SK-N-SH treated with all-trans-retinoic acid at 6 μM for 48 hours (cell line): ENCODE measurements around the gene KIAA1143.

ENCODE experiments used
- ATAC-seq: fragments of 200-7000 bp; cut with Tn5 transposase; 3 replicates; pipeline ENCODE4 v1.9.1; 2020; ENCODE audit warnings: mild to moderate bottlenecking, moderate library complexity
- ARNTL ChIP-seq: fragments of 450-650 bp; formaldehyde crosslinking; IDR thresholded peaks from 2 replicates; pipeline ENCODE4 v1.5.0; 2020; ENCODE audit warnings: low read depth, mild to moderate bottlenecking, moderate library complexity, borderline replicate concordance
- BACH2 ChIP-seq: fragments of 250-450 bp; sonication (Bioruptor Pico); IDR thresholded peaks from 2 replicates; pipeline ENCODE4 v1.9.0; 2021; ENCODE audit warnings: mild to moderate bottlenecking, borderline replicate concordance
- CSDC2 ChIP-seq: fragments of 250-450 bp; sonication (Bioruptor Pico); IDR thresholded peaks from 2 replicates; pipeline ENCODE4 v1.5.0; 2020; ENCODE audit warnings: mild to moderate bottlenecking, moderate library complexity
- ESRRG ChIP-seq: fragments of 250-450 bp; sonication (Bioruptor Pico); IDR thresholded peaks from 2 replicates; pipeline ENCODE4 v1.6.1; 2021; ENCODE audit warnings: mild to moderate bottlenecking
- ISL1 ChIP-seq: fragments of 250-450 bp; sonication (Bioruptor Pico); IDR thresholded peaks from 2 replicates; pipeline ENCODE4 v2.1.2; 2022; ENCODE audit warnings: mild to moderate bottlenecking, moderate library complexity
- OSR1 ChIP-seq: fragments of 250-450 bp; sonication (Bioruptor Pico); IDR thresholded peaks from 2 replicates; pipeline ENCODE4 v1.8.0; 2022; ENCODE audit warnings: moderate library complexity, mild to moderate bottlenecking, inconsistent platforms
- RARB ChIP-seq: fragments of 250-450 bp; sonication (Bioruptor Pico); IDR thresholded peaks from 2 replicates; pipeline ENCODE4 v1.8.0; 2021; ENCODE audit warnings: mild to moderate bottlenecking, moderate library complexity
- SNAI2 ChIP-seq: fragments of 250-450 bp; sonication (Bioruptor Pico); IDR thresholded peaks from 2 replicates; pipeline ENCODE4 v1.5.0; 2020; ENCODE audit warnings: mild to moderate bottlenecking, moderate library complexity
- TOX ChIP-seq: fragments of 250-450 bp; sonication (Bioruptor Pico); IDR thresholded peaks from 2 replicates; pipeline ENCODE4 v1.8.0; 2021; ENCODE audit warnings: mild to moderate bottlenecking, moderate library complexity, borderline replicate concordance
- ZC3H10 ChIP-seq: fragments of 250-450 bp; sonication (Bioruptor Pico); IDR thresholded peaks from 2 replicates; pipeline ENCODE4 v1.5.1; 2021; ENCODE audit warnings: mild to moderate bottlenecking, moderate library complexity
- ZFP3 ChIP-seq: fragments of 250-450 bp; sonication (Bioruptor Pico); IDR thresholded peaks from 2 replicates; pipeline ENCODE4 v1.5.0; 2020; ENCODE audit warnings: mild to moderate bottlenecking, moderate library complexity
- ZFP30 ChIP-seq: fragments of 450-650 bp; formaldehyde crosslinking; IDR thresholded peaks from 2 replicates; pipeline ENCODE4 v1.5.0; 2022; ENCODE audit warnings: mild to moderate bottlenecking, moderate library complexity
- ZNF565 ChIP-seq: fragments of 450-650 bp; formaldehyde crosslinking; conservative IDR thresholded peaks from 2 replicates; pipeline ENCODE4 v1.5.0; 2020; ENCODE audit warnings: low read depth, mild to moderate bottlenecking, moderate library complexity
- ZNF70 ChIP-seq: fragments of 450-650 bp; formaldehyde crosslinking; IDR thresholded peaks from 2 replicates; pipeline ENCODE4 v1.5.0; 2020; ENCODE audit warnings: mild to moderate bottlenecking, moderate library complexity
- ZNF8 ChIP-seq: fragments of 450-650 bp; formaldehyde crosslinking; IDR thresholded peaks from 2 replicates; pipeline ENCODE4 v1.5.0; 2020; ENCODE audit warnings: mild to moderate bottlenecking, moderate library complexity
- TF ChIP-seq, protein P1 (sequence below): fragments of 250-450 bp; sonication (Bioruptor Pico); IDR thresholded peaks from 2 replicates; pipeline ENCODE4 v1.8.0; 2020; ENCODE audit warnings: mild to moderate bottlenecking, moderate library complexity, borderline replicate concordance
- TF ChIP-seq, protein P2 (sequence below): fragments of 250-450 bp; sonication (Bioruptor Pico); IDR thresholded peaks from 2 replicates; pipeline ENCODE4 v1.5.1; 2020; ENCODE audit warnings: low read depth, mild to moderate bottlenecking, moderate library complexity
- TF ChIP-seq, protein P3 (sequence below): fragments of 250-450 bp; sonication (Bioruptor Pico); IDR thresholded peaks from 2 replicates; pipeline ENCODE4 v1.8.0; 2021; ENCODE audit warnings: low read depth, mild to moderate bottlenecking, moderate library complexity, borderline replicate concordance
- TF ChIP-seq, protein P4 (sequence below): fragments of 250-450 bp; sonication (Bioruptor Pico); IDR thresholded peaks from 2 replicates; pipeline ENCODE4 v1.5.1; 2021; ENCODE audit warnings: mild to moderate bottlenecking, moderate library complexity
- TF ChIP-seq, protein P5 (sequence below): fragments of 250-450 bp; sonication (Bioruptor Pico); IDR thresholded peaks from 2 replicates; pipeline ENCODE4 v1.5.0; 2020; ENCODE audit warnings: mild to moderate bottlenecking, moderate library complexity

The KIAA1143 gene

DNA sequence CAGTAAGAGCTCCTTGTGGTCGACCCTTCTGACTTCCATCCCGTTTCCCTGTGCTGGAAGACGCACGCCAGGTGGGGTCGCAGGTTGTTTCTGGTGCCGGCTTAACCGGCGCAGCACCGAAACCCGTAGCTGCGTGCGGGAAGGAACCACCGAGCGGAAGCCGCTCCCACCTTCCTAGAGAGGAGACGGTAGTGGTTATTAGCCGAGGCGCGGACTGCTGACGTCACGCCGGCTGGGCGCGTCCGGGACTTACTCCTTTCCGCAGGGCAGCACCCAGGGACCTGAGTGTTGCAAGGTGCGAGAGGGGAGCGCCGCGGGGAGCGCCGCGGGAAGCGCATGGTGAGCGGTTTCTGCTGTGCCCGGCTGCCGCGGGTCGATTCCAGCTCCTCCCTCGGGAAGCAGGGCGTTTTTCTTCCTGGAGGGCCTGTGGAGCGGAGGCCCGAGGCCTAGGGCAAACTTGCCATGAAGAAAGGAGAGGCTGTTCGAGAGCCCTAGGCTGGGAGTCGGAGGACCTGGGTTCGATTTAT lies 32.0 kb downstream of the KIAA1143 start, which contains the start of gene ZNF501:
Gene ZNF501, plus strand, starts transcription at position 252 of the 527 bp plus-strand sequence. CDS start 4,787 bp downstream, outside the sequence.
- TF ChIP-seq TOX, result no peak
- TF ChIP-seq ZFP3, result peak; percentile 24; the same call in 1 of the 2 replicates
- ATAC-seq, result peak; percentile 89

DNA sequence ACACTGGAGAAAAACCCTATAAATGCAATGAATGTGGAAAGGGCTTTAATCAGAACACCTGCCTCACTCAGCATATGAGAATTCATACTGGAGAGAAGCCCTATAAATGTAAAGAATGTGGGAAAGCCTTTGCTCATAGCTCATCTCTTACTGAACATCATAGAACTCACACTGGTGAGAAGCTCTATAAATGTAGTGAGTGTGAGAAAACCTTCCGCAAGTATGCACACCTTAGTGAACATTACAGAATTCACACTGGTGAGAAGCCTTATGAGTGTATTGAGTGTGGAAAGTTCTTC lies 39.4 kb downstream of the KIAA1143 start:
- TF ChIP-seq ZNF565, result no peak
- no peak for TF ChIP-seq CSDC2 (CRISPR knock-in tag)
- no peak for TF ChIP-seq SNAI2 (CRISPR knock-in tag)
- TF ChIP-seq, protein P1, sequence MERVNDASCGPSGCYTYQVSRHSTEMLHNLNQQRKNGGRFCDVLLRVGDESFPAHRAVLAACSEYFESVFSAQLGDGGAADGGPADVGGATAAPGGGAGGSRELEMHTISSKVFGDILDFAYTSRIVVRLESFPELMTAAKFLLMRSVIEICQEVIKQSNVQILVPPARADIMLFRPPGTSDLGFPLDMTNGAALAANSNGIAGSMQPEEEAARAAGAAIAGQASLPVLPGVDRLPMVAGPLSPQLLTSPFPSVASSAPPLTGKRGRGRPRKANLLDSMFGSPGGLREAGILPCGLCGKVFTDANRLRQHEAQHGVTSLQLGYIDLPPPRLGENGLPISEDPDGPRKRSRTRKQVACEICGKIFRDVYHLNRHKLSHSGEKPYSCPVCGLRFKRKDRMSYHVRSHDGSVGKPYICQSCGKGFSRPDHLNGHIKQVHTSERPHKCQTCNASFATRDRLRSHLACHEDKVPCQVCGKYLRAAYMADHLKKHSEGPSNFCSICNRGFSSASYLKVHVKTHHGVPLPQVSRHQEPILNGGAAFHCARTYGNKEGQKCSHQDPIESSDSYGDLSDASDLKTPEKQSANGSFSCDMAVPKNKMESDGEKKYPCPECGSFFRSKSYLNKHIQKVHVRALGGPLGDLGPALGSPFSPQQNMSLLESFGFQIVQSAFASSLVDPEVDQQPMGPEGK, result no peak
- TF ChIP-seq OSR1, result no peak
- no peak for TF ChIP-seq ARNTL (CRISPR knock-in tag)
- no peak for TF ChIP-seq ZFP3
- ATAC-seq, result no peak

DNA sequence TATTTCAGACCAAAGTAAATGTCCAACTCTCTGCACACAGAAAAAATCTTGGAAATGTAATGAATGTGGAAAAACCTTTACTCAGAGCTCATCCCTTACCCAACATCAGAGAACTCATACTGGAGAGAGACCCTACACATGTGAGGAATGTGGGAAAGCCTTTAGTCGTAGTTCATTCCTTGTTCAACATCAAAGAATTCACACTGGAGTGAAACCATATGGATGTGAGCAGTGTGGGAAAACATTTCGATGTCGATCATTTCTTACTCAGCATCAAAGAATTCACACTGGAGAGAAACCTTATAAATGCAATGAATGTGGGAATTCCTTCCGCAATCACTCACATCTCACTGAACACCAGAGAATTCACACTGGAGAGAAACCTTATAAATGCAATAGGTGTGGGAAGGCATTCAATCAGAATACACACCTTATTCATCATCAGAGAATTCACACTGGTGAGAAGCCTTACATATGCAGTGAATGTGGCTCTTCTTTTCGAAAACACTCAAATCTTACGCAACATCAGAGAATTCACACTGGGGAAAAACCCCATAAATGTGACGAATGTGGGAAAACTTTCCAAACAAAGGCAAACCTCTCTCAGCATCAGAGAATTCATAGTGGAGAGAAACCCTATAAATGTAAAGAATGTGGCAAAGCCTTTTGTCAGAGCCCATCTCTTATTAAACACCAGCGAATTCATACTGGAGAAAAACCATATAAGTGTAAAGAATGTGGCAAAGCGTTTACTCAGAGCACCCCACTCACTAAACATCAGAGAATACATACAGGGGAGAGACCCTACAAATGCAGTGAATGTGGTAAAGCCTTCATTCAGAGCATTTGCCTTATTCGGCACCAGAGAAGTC lies 40.0 kb downstream of the KIAA1143 start:
- TF ChIP-seq BACH2 (CRISPR knock-in tag) (no peak), ISL1 (no peak)
- TF ChIP-seq, protein P2, sequence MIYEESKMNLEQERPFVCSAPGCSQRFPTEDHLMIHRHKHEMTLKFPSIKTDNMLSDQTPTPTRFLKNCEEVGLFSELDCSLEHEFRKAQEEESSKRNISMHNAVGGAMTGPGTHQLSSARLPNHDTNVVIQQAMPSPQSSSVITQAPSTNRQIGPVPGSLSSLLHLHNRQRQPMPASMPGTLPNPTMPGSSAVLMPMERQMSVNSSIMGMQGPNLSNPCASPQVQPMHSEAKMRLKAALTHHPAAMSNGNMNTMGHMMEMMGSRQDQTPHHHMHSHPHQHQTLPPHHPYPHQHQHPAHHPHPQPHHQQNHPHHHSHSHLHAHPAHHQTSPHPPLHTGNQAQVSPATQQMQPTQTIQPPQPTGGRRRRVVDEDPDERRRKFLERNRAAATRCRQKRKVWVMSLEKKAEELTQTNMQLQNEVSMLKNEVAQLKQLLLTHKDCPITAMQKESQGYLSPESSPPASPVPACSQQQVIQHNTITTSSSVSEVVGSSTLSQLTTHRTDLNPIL (CRISPR knock-in tag), result no peak
- TF ChIP-seq, protein P3, sequence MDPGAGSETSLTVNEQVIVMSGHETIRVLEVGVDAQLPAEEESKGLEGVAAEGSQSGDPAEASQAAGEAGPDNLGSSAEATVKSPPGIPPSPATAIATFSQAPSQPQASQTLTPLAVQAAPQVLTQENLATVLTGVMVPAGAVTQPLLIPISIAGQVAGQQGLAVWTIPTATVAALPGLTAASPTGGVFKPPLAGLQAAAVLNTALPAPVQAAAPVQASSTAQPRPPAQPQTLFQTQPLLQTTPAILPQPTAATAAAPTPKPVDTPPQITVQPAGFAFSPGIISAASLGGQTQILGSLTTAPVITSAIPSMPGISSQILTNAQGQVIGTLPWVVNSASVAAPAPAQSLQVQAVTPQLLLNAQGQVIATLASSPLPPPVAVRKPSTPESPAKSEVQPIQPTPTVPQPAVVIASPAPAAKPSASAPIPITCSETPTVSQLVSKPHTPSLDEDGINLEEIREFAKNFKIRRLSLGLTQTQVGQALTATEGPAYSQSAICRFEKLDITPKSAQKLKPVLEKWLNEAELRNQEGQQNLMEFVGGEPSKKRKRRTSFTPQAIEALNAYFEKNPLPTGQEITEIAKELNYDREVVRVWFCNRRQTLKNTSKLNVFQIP, result no peak
- TF ChIP-seq, all 23 proteins: peak for 0
- ATAC-seq, result no peak

DNA sequence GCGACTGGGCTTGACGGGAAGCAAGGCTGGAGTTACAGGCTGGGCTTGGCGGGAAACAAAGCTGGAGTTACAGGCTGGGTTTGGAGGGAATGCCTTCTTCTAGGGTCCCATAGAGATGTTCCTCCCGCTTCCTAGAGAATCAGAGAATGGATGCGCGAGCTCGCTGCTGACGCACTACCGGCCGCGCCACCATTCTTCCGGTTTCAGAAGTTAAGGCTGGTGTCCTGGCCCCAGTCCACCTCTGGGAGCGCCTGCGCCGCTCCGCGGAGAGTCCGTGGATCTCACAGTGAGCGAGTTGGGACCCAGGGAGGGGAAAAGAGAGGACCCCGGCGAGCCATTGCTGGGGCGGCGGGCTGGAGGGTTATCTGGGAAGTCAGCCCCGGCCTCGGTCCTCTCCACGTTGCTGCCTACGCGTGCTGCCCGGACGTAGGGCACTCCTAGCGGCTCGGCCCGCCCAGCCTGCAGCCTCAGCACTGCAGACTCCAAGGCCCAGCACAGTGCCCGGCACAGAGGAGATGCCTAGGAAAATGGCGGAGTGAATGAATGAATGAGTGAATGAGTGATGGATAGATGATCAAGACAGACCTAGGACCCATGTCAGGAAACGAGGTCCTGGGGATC lies 48.9 kb downstream of the KIAA1143 start, which contains the start of gene ZNF502:
Gene ZNF502, plus strand, starts transcription at position 206 of the 621 bp plus-strand sequence. CDS start 7,602 bp downstream, outside the sequence.
- TF ChIP-seq SNAI2 (CRISPR knock-in tag) (peak; percentile 27; the same call in 1 of the 2 replicates), ARNTL (CRISPR knock-in tag) (no peak), CSDC2 (CRISPR knock-in tag) (no peak), ZFP30 (CRISPR knock-in tag) (no peak), ZFP3 (peak; percentile 47; the same call in 1 of the 2 replicates), ZNF8 (CRISPR knock-in tag) (no peak), ESRRG (CRISPR knock-in tag) (no peak), ZC3H10 (CRISPR knock-in tag) (no peak), OSR1 (no peak), RARB (CRISPR knock-in tag) (no peak), TOX (no peak), ZNF70 (CRISPR knock-in tag) (no peak; the same call in 1 of the 2 replicates)
- TF ChIP-seq, protein P1, result no peak
- TF ChIP-seq, protein P4, sequence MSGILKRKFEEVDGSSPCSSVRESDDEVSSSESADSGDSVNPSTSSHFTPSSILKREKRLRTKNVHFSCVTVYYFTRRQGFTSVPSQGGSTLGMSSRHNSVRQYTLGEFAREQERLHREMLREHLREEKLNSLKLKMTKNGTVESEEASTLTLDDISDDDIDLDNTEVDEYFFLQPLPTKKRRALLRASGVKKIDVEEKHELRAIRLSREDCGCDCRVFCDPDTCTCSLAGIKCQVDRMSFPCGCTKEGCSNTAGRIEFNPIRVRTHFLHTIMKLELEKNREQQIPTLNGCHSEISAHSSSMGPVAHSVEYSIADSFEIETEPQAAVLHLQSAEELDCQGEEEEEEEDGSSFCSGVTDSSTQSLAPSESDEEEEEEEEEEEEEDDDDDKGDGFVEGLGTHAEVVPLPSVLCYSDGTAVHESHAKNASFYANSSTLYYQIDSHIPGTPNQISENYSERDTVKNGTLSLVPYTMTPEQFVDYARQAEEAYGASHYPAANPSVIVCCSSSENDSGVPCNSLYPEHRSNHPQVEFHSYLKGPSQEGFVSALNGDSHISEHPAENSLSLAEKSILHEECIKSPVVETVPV (CRISPR knock-in tag), result no peak
- TF ChIP-seq, protein P2 (CRISPR knock-in tag), result no peak
- TF ChIP-seq, protein P5, sequence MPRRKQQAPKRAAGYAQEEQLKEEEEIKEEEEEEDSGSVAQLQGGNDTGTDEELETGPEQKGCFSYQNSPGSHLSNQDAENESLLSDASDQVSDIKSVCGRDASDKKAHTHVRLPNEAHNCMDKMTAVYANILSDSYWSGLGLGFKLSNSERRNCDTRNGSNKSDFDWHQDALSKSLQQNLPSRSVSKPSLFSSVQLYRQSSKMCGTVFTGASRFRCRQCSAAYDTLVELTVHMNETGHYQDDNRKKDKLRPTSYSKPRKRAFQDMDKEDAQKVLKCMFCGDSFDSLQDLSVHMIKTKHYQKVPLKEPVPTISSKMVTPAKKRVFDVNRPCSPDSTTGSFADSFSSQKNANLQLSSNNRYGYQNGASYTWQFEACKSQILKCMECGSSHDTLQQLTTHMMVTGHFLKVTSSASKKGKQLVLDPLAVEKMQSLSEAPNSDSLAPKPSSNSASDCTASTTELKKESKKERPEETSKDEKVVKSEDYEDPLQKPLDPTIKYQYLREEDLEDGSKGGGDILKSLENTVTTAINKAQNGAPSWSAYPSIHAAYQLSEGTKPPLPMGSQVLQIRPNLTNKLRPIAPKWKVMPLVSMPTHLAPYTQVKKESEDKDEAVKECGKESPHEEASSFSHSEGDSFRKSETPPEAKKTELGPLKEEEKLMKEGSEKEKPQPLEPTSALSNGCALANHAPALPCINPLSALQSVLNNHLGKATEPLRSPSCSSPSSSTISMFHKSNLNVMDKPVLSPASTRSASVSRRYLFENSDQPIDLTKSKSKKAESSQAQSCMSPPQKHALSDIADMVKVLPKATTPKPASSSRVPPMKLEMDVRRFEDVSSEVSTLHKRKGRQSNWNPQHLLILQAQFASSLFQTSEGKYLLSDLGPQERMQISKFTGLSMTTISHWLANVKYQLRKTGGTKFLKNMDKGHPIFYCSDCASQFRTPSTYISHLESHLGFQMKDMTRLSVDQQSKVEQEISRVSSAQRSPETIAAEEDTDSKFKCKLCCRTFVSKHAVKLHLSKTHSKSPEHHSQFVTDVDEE, result peak; percentile 25; the same call in 1 of the 2 replicates
- ATAC-seq, result peak; percentile 98
